ENCODE measurements around the gene SLC16A4.

DNA sequence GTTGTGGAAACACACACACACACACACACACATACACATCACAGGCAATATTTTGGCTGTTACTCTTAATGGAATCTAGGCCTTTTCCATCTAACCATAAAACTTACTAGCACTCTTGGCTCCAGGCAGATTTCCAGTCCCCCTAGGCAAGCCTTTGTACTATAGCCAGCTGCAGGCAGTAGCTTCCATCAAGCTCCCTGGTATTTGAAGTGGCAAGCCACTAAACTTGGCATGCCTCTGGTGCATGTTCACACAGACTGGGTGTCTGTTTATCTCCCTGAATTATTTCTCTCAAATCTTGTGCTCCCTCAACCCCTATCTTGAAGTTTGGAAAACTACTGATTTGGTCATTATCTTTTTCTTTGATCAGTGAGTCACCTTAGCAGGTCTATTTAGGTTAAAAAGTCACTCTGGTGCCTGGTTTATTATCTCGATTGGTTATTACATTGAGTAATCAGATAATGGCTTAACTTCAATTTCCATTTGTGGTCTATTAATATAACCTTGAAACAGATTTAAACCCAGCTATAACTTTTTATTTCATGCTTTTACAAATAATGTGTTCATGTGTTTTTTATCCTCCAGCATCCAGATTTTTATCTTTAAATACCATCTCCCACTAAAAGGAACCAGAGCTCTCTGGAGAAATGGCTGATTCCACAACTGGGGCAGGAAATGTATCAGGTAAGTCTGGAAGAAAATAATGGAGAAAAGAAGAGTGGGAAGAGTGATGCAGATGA is 54.4 kb downstream of the SLC16A4 start:
- TF ChIP-seq POLR2A (IDR thresholded peaks at IDR 0.05; ENCODE audit: low read depth, low read length) = no peak
- TF ChIP-seq POLR2AphosphoS5 (IDR thresholded peaks at IDR 0.05; ENCODE audit: low read depth, low read length) = no peak
- TF ChIP-seq TAF1 (IDR thresholded peaks at IDR 0.05; ENCODE audit: borderline replicate concordance, low read depth, low read length) = no peak

Measured in GM12892 (cell line).